Calu3 (cell line): ENCODE measurements around the gene BCAT1. TPM values are rescaled to one million over a fixed set of nuclear protein-coding genes. Genes with fewer than 3 reads are reported as not detected.

ENCODE experiments used
- BruUV-seq: library from RNA; stranded (reverse); fragments of 400-500 nt; replicated peaks from 2 replicates; lab custom pipeline; 2021; lab: Mats Ljungman, UMichigan
- CTCF ChIA-PET: fragments of 300-600 bp; sonication (Branson Sonifier 250); formaldehyde crosslinking; loops from one replicate; lab custom pipeline; 2022; ENCODE audit warnings: antibody characterized with exemption; lab: Charles Lee
- DNase-seq: peaks from one replicate; pipeline ENCODE4 v3.0.0; 2022
- H3K27ac Mint-ChIP-seq: one replicate; pipeline ENCODE4 v1.8.0; 2022; ENCODE audit warnings: mixed read lengths; ENCODE audit not compliant: unreplicated experiment
- H3K27me3 Mint-ChIP-seq: one replicate; pipeline ENCODE4 v1.8.0; 2022; ENCODE audit warnings: mixed read lengths; ENCODE audit not compliant: unreplicated experiment
- H3K36me3 Mint-ChIP-seq: one replicate; pipeline ENCODE4 v1.8.0; 2022; ENCODE audit warnings: mild to moderate bottlenecking, moderate library complexity, mixed read lengths; ENCODE audit not compliant: insufficient read depth, unreplicated experiment
- H3K4me1 Mint-ChIP-seq: one replicate; pipeline ENCODE4 v1.8.0; 2022; ENCODE audit warnings: mild to moderate bottlenecking, low read depth, mixed read lengths; ENCODE audit not compliant: unreplicated experiment
- H3K4me3 Mint-ChIP-seq: one replicate; pipeline ENCODE4 v1.8.0; 2022; ENCODE audit warnings: mild to moderate bottlenecking, low read depth, moderate library complexity, mixed read lengths; ENCODE audit not compliant: unreplicated experiment
- H3K9me3 Mint-ChIP-seq: one replicate; pipeline ENCODE4 v1.8.0; 2022; ENCODE audit warnings: low read depth, mixed read lengths; ENCODE audit not compliant: unreplicated experiment
- intact Hi-C: fragments of 100-400 bp; cut with micrococcal nuclease; formaldehyde crosslinking; loops from one replicate; pipeline ENCODE4 v1.10.0; 2022; ENCODE audit not compliant: unreplicated experiment
- total RNA-seq: library from RNA; stranded (reverse); gene quantifications from 2 replicates; pipeline ENCODE4 v1.2.3, GENCODE V29; 2022
- TF ChIP-seq, protein P1 (sequence below): fragments of 200-600 bp; IDR thresholded peaks from one replicate; pipeline ENCODE4 v1.8.0; 2022; ENCODE audit warnings: antibody characterized with exemption; ENCODE audit not compliant: unreplicated experiment

BCAT1 gene
- total RNA-seq, 1 experiment from 2014 or later, result 4.0 TPM

DNA sequence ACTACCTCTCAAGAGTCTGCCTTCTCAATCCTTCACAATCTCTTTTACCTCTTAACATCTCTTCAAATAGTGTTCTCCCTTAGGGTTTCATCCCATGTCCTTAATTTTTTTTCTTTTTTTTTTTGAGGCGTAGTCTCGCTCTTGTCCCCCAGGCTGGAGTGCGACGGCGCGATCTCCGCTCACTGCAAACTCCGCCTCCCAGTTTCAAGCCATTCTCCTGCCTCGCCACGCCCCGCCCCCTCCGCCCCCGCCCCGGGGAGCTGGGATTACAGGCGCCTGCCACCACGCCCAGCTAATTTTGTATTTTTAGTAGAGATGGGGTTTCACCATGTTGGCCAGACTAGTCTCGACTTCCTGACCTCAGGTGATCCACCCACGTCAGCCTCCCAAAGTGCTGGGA lies 7.0 kb upstream of the BCAT1 start:
- DNase-seq, result no peak
- CTCF ChIA-PET, result interaction anchor here (0.6 kb wide), 1 partner anchor 110 kb away, joined by 3 read pairs; no protein-coding TSS in a partner anchor
- BruUV-seq, result no TSS peak

DNA sequence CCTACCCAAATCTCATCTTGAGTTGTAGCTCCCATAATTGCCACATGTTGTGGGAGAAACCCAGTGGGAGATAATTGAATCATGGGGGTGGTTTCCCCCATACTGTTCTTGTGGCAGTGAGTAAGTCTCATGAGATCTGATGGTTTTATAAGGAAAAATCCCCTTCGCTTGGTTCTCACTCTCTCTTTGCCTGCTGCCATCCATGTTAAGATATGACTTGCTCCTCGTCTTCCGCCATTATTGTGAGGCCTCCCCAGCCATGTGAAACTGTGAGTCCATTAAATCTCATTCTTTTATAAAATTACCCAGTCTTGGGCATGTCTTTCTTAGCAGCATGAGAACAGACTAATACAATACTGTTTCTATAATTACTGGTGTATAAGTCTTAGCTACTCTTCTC lies 6.5 kb upstream of the BCAT1 start:
- Mint-ChIP-seq H3K4me3 (no peak overlapping the region), H3K27ac (no peak overlapping the region), H3K27me3 (no peaks in the 10 kb centered on the region), H3K4me1 (no peaks in the 10 kb centered on the region), H3K36me3 (no peaks in the 10 kb centered on the region), H3K9me3 (peaks cover 2% of the 10 kb centered on the region)
- intact Hi-C loops, result no loop called here
- TF ChIP-seq, protein P1, sequence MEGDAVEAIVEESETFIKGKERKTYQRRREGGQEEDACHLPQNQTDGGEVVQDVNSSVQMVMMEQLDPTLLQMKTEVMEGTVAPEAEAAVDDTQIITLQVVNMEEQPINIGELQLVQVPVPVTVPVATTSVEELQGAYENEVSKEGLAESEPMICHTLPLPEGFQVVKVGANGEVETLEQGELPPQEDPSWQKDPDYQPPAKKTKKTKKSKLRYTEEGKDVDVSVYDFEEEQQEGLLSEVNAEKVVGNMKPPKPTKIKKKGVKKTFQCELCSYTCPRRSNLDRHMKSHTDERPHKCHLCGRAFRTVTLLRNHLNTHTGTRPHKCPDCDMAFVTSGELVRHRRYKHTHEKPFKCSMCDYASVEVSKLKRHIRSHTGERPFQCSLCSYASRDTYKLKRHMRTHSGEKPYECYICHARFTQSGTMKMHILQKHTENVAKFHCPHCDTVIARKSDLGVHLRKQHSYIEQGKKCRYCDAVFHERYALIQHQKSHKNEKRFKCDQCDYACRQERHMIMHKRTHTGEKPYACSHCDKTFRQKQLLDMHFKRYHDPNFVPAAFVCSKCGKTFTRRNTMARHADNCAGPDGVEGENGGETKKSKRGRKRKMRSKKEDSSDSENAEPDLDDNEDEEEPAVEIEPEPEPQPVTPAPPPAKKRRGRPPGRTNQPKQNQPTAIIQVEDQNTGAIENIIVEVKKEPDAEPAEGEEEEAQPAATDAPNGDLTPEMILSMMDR, result no peak
- no TSS peak for BruUV-seq
- CTCF ChIA-PET, result interaction anchor here (0.6 kb wide), 1 partner anchor 110 kb away, joined by 3 read pairs; no protein-coding TSS in a partner anchor
- no peak for DNase-seq

More for the DNA sequence above, 7.0 kb upstream of the BCAT1 start:
- no peaks in the 10 kb centered on the region for H3K4me1 Mint-ChIP-seq
- intact Hi-C loops, result no loop called here
- no peaks in the 10 kb centered on the region for H3K27me3 Mint-ChIP-seq
- no peak overlapping the region for H3K27ac Mint-ChIP-seq
- H3K36me3 Mint-ChIP-seq, result no peaks in the 10 kb centered on the region
- H3K4me3 Mint-ChIP-seq, result no peak overlapping the region
- TF ChIP-seq, protein P1, result no peak
- H3K9me3 Mint-ChIP-seq, result peaks cover 2% of the 10 kb centered on the region

DNA sequence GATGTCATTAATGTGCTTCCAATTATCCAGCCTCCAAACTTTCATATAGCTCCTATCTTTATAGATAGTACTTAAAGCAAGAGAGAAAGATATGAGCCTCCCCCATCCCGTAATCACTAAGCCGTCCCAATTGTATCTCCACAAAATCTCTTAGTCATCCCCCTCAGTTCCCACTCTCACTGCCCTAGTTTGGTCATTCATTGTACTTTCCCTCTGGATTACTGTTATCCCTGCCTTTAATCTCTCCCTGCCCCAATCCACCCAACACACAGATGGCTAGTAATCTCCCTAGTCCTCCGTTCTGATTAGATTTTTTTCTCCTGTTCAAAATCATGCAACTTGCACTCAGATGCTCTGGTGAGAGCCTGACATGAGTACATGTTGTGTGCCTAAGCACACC lies 5.4 kb upstream of the BCAT1 start:
- CTCF ChIA-PET, result interaction anchor here (0.6 to 0.7 kb wide), 2 partner anchors 1225 to 1687 kb away, joined by 3 to 5 read pairs; no protein-coding TSS in a partner anchor
- peaks cover 2% of the 10 kb centered on the region for H3K9me3 Mint-ChIP-seq
- BruUV-seq, result no TSS peak

DNA sequence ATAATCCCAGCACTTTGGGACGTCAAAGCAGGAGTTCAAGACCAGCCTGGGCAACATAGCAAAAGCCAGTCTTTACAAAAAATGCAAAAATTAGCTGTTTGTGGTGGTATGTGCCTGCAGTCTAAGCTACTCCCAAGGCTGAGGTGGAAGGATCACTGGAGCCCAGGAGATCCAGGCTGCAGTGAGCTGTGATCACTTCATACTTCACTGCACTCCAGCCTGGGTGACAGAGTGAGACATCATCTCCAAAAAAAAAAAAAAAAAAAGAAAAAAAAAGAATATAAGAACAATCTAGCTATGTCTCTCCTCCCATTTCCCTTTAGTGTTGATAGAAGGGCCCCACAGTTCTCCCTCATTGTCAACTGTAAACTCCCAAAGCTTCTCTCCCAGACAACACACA lies 3.5 kb upstream of the BCAT1 start:
- BruUV-seq, result no TSS peak
- H3K4me3 Mint-ChIP-seq, result no peak overlapping the region
- no peaks in the 10 kb centered on the region for H3K4me1 Mint-ChIP-seq
- intact Hi-C loops, result no loop called here
- TF ChIP-seq, protein P1, result no peak
- peaks cover 14% of the 10 kb centered on the region for H3K27me3 Mint-ChIP-seq
- H3K36me3 Mint-ChIP-seq, result peaks cover 8% of the 10 kb centered on the region
- peaks cover 2% of the 10 kb centered on the region for H3K9me3 Mint-ChIP-seq
- no peak overlapping the region for H3K27ac Mint-ChIP-seq
- DNase-seq, result no peak
- CTCF ChIA-PET, result interaction anchor here (0.5 to 0.7 kb wide), 3 partner anchors 182 to 1730 kb away, joined by 3 to 4 read pairs (median 3); no protein-coding TSS in a partner anchor

More for the DNA sequence above, 5.4 kb upstream of the BCAT1 start:
- intact Hi-C loops, result no loop called here
- Mint-ChIP-seq H3K27me3 (peaks cover 2% of the 10 kb centered on the region), H3K4me1 (no peaks in the 10 kb centered on the region), H3K36me3 (no peaks in the 10 kb centered on the region), H3K4me3 (no peak overlapping the region), H3K27ac (no peak overlapping the region)
- no peak for DNase-seq
- TF ChIP-seq, protein P1, result no peak
